H1 (cell line): ENCODE results near the gene ZNF576. TPM values are rescaled to one million over a fixed set of nuclear protein-coding genes. Genes with fewer than 3 reads are reported as not detected.
A peak's percentile ranks its signal among the peaks of the same experiment; 100 is the strongest.

ENCODE experiments used
- CTCF ChIA-PET: fragments of 300-600 bp; sonication (Branson Sonifier 250); formaldehyde crosslinking; loops from one replicate; lab custom pipeline; 2021; ENCODE audit not compliant: partially characterized antibody; lab: Charles Lee
- POLR2A ChIA-PET: fragments of 300-600 bp; sonication (Branson Sonifier 250); formaldehyde crosslinking; loops from one replicate; lab custom pipeline; 2021; ENCODE audit warnings: inconsistent platforms; ENCODE audit not compliant: partially characterized antibody; lab: Charles Lee
- DNase-seq, 2 experiments: peaks; one replicate each; pipeline versions ENCODE4 v3.0.0 to v3.0.0-alpha.2; 2010 to 2022; ENCODE audit warnings: low spot score in 2 of 2, low read depth in 1 of 2, mixed read lengths in 1 of 2
- FAIRE-seq: peaks from 2 replicates; lab custom pipeline; 2011; peaks lifted over from hg19 to GRCh38; lab: Jason Lieb, UNC
- H2AFZ ChIP-seq: 2 replicates; pipeline ENCODE4 v1.8.1; 2012; ENCODE audit warnings: low read length, inconsistent platforms
- H2AK5ac ChIP-seq: 2 replicates; pipeline ENCODE4 v1.6.1; 2013; ENCODE audit warnings: low read depth, low read length
- H2BK120ac ChIP-seq: replicated peaks from 2 replicates; pipeline ENCODE3; 2013; ENCODE audit warnings: low read depth, low read length, inconsistent platforms
- H2BK12ac ChIP-seq: 2 replicates; pipeline ENCODE4 v1.6.1; 2013; ENCODE audit warnings: low read depth, low read length
- H2BK15ac ChIP-seq: 2 replicates; pipeline ENCODE4 v1.6.1; 2013; ENCODE audit warnings: low read length
- H2BK20ac ChIP-seq: 2 replicates; pipeline ENCODE4 v1.6.1; 2013; ENCODE audit warnings: low read length
- H2BK5ac ChIP-seq: 2 replicates; pipeline ENCODE4 v1.6.1; 2013; ENCODE audit warnings: low read depth, low read length
- H3K14ac ChIP-seq: 2 replicates; pipeline ENCODE4 v1.6.1; 2013; ENCODE audit warnings: inconsistent platforms; ENCODE audit not compliant: insufficient read length
- H3K18ac ChIP-seq: 2 replicates; pipeline ENCODE4 v1.6.1; 2013; ENCODE audit warnings: low read length; ENCODE audit errors: extremely low read depth
- H3K23ac ChIP-seq: 2 replicates; pipeline ENCODE4 v1.6.1; 2013; ENCODE audit warnings: inconsistent platforms; ENCODE audit not compliant: insufficient read length
- H3K23me2 ChIP-seq: 2 replicates; pipeline ENCODE4 v1.6.1; 2013; ENCODE audit warnings: low read depth, low read length
- H3K27ac ChIP-seq: 2 replicates; pipeline ENCODE4 v1.6.1; 2011; ENCODE audit warnings: low read depth, low read length, inconsistent platforms
- H3K27me3 ChIP-seq, 4 experiments: replicated peaks in 1 of 4; 1 replicate in 1 of 4; 2 replicates in 3 of 4; pipeline versions ENCODE4 v1.6.1 to v1.8.1; 2011 to 2013; ENCODE audit warnings: low read length in 3 of 4, mild to moderate bottlenecking in 3 of 4, inconsistent platforms in 2 of 4, mixed read lengths in 2 of 4, moderate library complexity in 1 of 4; ENCODE audit not compliant: control insufficient read depth in 3 of 4, insufficient read depth in 3 of 4; ENCODE audit errors: extremely low read depth in 1 of 4
- H3K36me3 ChIP-seq, 4 experiments: 2 replicates each; pipeline versions ENCODE4 v1.6.1 to v1.8.1; 2011 to 2013; ENCODE audit warnings: mild to moderate bottlenecking in 4 of 4, low read length in 3 of 4, moderate library complexity in 2 of 4, control low read depth in 1 of 4, inconsistent platforms in 1 of 4; ENCODE audit not compliant: insufficient read depth in 4 of 4, control insufficient read depth in 2 of 4
- H3K4ac ChIP-seq: replicated peaks from 2 replicates; pipeline ENCODE3; 2013; ENCODE audit warnings: low read length, low read depth, mixed read lengths, inconsistent platforms; ENCODE audit not compliant: insufficient read length
- H3K4me1 ChIP-seq, 4 experiments: replicated peaks in 1 of 4; 1 replicate in 1 of 4; 2 replicates in 3 of 4; pipeline versions ENCODE4 v1.6.1 to v1.8.1; 2011 to 2013; ENCODE audit warnings: low read length in 3 of 4, inconsistent platforms in 2 of 4, mixed read lengths in 1 of 4; ENCODE audit not compliant: insufficient read depth in 4 of 4, control insufficient read depth in 3 of 4
- H3K4me2 ChIP-seq, 2 experiments: 2 replicates each; pipeline versions ENCODE4 v1.6.1 to v1.8.1; 2011 to 2013; ENCODE audit warnings: low read depth in 2 of 2, low read length in 2 of 2, control low read depth in 1 of 2, inconsistent platforms in 1 of 2, mild to moderate bottlenecking in 1 of 2; ENCODE audit not compliant: insufficient read depth in 1 of 2
- H3K4me3 ChIP-seq, 4 experiments: fragments of 200-600, 300-600 bp in 1 of 4; sonication (generic), shearing (Covaris generic), sonication (Bioruptor Twin) in 1 of 4; 2 replicates each; pipeline versions ENCODE4 v1.5.1 to v1.8.1; 2011 to 2016; ENCODE audit warnings: low read length in 4 of 4, low read depth in 3 of 4, control low read depth in 2 of 4, inconsistent platforms in 2 of 4, mild to moderate bottlenecking in 2 of 4, mixed read lengths in 1 of 4, moderate library complexity in 1 of 4; ENCODE audit not compliant: insufficient read depth in 2 of 4; ENCODE audit errors: extremely low read depth in 1 of 4
- H3K56ac ChIP-seq: replicated peaks from 2 replicates; pipeline ENCODE3; 2013; ENCODE audit warnings: low read depth, mild to moderate bottlenecking, mixed read lengths, low read length, inconsistent platforms; ENCODE audit not compliant: insufficient read length
- H3K79me1 ChIP-seq: 2 replicates; pipeline ENCODE4 v1.6.1; 2013; ENCODE audit warnings: low read depth, low read length, control low read depth
- H3K79me2 ChIP-seq, 2 experiments: 2 replicates each; pipeline versions ENCODE4 v1.6.1 to v1.8.1; 2012 to 2013; ENCODE audit warnings: low read length in 2 of 2, mild to moderate bottlenecking in 2 of 2, inconsistent platforms in 1 of 2; ENCODE audit not compliant: insufficient read depth in 2 of 2, control insufficient read depth in 1 of 2
- H3K9ac ChIP-seq, 4 experiments: replicated peaks in 1 of 4; 1 replicate in 1 of 4; 2 replicates in 3 of 4; pipeline versions ENCODE4 v1.6.1 to v1.8.1; 2011 to 2013; ENCODE audit warnings: low read depth in 3 of 4, low read length in 3 of 4, control low read depth in 2 of 4, mild to moderate bottlenecking in 2 of 4, moderate library complexity in 2 of 4, inconsistent platforms in 1 of 4; ENCODE audit errors: extremely low read depth in 1 of 4
- H3K9me3 ChIP-seq, 2 experiments: 2 replicates each; pipeline versions ENCODE4 v1.6.1 to v1.8.1; 2012 to 2013; ENCODE audit warnings: mild to moderate bottlenecking in 2 of 2, moderate library complexity in 2 of 2, control low read depth in 1 of 2, inconsistent platforms in 1 of 2, low read depth in 1 of 2, low read length in 1 of 2, mixed read lengths in 1 of 2; ENCODE audit not compliant: insufficient read depth in 2 of 2
- H4K20me1 ChIP-seq, 2 experiments: replicated peaks in 1 of 2; 2 replicates each; pipeline versions ENCODE3 to v1.8.1; 2011 to 2013; ENCODE audit warnings: inconsistent platforms in 2 of 2, low read length in 2 of 2, mild to moderate bottlenecking in 1 of 2; ENCODE audit not compliant: insufficient read depth in 2 of 2, control insufficient read depth in 1 of 2
- H4K5ac ChIP-seq: 2 replicates; pipeline ENCODE4 v1.6.1; 2013; ENCODE audit warnings: low read length, low read depth, mixed read lengths, inconsistent platforms; ENCODE audit not compliant: insufficient read length
- H4K8ac ChIP-seq: 2 replicates; pipeline ENCODE4 v1.8.0; 2013; ENCODE audit warnings: mild to moderate bottlenecking, moderate library complexity, low read length, inconsistent platforms; ENCODE audit not compliant: insufficient read depth; ENCODE audit errors: extremely low read depth
- H4K91ac ChIP-seq: replicated peaks from 2 replicates; pipeline ENCODE3; 2013; ENCODE audit warnings: low read length, mixed read lengths, inconsistent platforms; ENCODE audit not compliant: insufficient read length
- BCL11A ChIP-seq, 2 experiments: IDR thresholded peaks; one replicate each; pipeline ENCODE4 v1.6.1; 2011; ENCODE audit warnings: low read depth in 2 of 2, low read length in 2 of 2, mild to moderate bottlenecking in 2 of 2
- EP300 ChIP-seq, 2 experiments: IDR thresholded peaks; 1 replicate in 1 of 2; 2 replicates in 1 of 2; pipeline ENCODE4 v1.6.1; 2011 to 2012; ENCODE audit warnings: low read depth in 2 of 2, low read length in 2 of 2, mild to moderate bottlenecking in 2 of 2, borderline replicate concordance in 1 of 2, inconsistent platforms in 1 of 2, moderate library complexity in 1 of 2
- GTF2F1 ChIP-seq: IDR thresholded peaks from 2 replicates; pipeline ENCODE4 v1.6.1; 2012; ENCODE audit warnings: low read depth, low read length, improper control_type of control experiment, borderline replicate concordance
- JUND ChIP-seq: IDR thresholded peaks from 2 replicates; pipeline ENCODE4 v1.6.1; 2011; ENCODE audit warnings: mild to moderate bottlenecking, improper control_type of control experiment, low read length
- KDM4A ChIP-seq: IDR thresholded peaks from one replicate; pipeline ENCODE4 v1.7.1; 2012; ENCODE audit warnings: low read depth, mild to moderate bottlenecking, moderate library complexity, low read length, inconsistent platforms; ENCODE audit not compliant: severe bottlenecking
- NANOG ChIP-seq: IDR thresholded peaks from 2 replicates; pipeline ENCODE4 v1.6.1; 2011; ENCODE audit warnings: low read length, low read depth, mild to moderate bottlenecking, inconsistent platforms; ENCODE audit not compliant: insufficient read depth, poor library complexity, severe bottlenecking
- POLR2A ChIP-seq, 2 experiments: IDR thresholded peaks; 1 replicate in 1 of 2; 2 replicates in 1 of 2; pipeline ENCODE4 v1.6.1; 2011; ENCODE audit warnings: low read depth in 2 of 2, low read length in 2 of 2, mild to moderate bottlenecking in 2 of 2; ENCODE audit errors: control extremely low read depth in 1 of 2
- POLR2AphosphoS5 ChIP-seq: IDR thresholded peaks from 2 replicates; pipeline ENCODE4 v1.6.1; 2011; ENCODE audit warnings: low read depth, low read length
- SIN3A ChIP-seq, 2 experiments: IDR thresholded peaks in 1 of 2; conservative IDR thresholded peaks in 1 of 2; 2 replicates each; pipeline ENCODE4 v1.6.1; 2011 to 2012; ENCODE audit warnings: low read length in 2 of 2, improper control_type of control experiment in 1 of 2, low read depth in 1 of 2, mild to moderate bottlenecking in 1 of 2
- TAF7 ChIP-seq: optimal IDR thresholded peaks from 2 replicates; pipeline ENCODE3; 2011; ENCODE audit warnings: low read depth, mild to moderate bottlenecking, inconsistent platforms, low read length, moderate library complexity, borderline replicate concordance
- TEAD4 ChIP-seq: IDR thresholded peaks from 2 replicates; pipeline ENCODE4 v1.6.1; 2012; ENCODE audit warnings: low read depth, low read length, inconsistent platforms, mixed read lengths
- WGBS, 2 experiments: shearing (Covaris generic) in 1 of 2; methylation state at CpG; one replicate each; pipeline versions ENCODE4 v1.1.6 to v1.1.7; 2013 to 2015; ENCODE audit warnings: low lambda C conversion rate in 2 of 2, mixed read lengths in 2 of 2, inconsistent platforms in 1 of 2, low coverage in 1 of 2, missing lambda C conversion rate in 1 of 2; ENCODE audit not compliant: insufficient replicate concordance in 2 of 2, insufficient coverage in 1 of 2, insufficient read length in 1 of 2; ENCODE audit errors: extremely low coverage in 1 of 2, missing lambda C conversion rate in 1 of 2; 5-methylcytosine and 5-hydroxymethylcytosine counted together
- polyA plus RNA-seq, 7 experiments: library from polyadenylated mRNA; depleted of rRNA in 3 of 7; stranded (reverse) in 5 of 7; unstranded in 2 of 7; fragments of >200 nt in 5 of 7; fragments of 200-250 nt in 2 of 7; gene quantifications; 1 replicate in 5 of 7; 2 replicates in 1 of 7; 4 replicates in 1 of 7; pipeline versions ENCODE4 v1.2.1 to v1.2.3, GENCODE V29; 2011 to 2013; ENCODE audit warnings: missing spikeins in 2 of 7, mixed read lengths in 2 of 7
- total RNA-seq: library from RNA; stranded (reverse); fragmentation: NEBNext Ultra II Directional; extraction: Animal tissue kit (Norgen Biotek cat#: 25700); gene quantifications from 2 replicates; pipeline ENCODE4 v1.2.1, GENCODE V29; 2021

Gene ZNF576
- total and polyA plus RNA-seq, 2 of the 8 experiments (the other 6 are each of a cell fraction or from before 2014, with no cell fraction given) = 13.6 to 32.4 TPM

DNA sequence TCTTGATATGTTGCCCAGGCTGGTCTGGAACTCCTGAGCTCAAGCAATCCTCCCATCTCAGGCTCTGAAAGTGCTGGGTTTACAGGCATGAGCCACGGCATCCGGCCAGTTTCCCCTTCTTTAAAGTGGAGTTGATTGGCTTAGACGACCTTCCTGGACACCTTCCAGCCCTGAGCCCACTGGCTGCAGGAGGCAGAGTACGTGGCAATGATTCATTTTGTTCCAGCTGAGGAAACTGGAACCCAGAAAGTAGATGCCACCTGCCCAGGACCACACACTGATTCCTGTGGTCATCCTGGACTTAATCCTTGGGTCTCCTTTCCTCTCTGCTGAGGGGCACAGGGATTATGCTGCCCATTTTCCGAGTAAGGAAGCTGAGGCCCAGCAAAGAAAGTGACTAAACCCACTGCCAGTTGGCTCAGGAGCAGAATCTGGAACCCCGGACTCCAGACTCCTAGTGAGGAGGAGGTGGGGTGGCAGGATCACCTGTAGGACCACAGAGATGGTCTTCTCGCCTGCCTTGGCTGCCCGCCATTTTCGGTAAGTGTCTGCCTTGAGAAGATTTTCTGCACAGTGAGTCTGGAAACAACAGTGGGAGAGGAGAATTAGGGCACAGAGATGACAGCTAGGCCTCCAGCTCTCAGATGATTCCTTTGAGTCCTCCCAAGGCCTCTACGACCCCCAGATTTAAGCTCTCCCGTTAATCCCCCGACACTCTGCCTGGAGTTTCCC is 21.8 kb upstream of the ZNF576 start:
- H3K9me3 ChIP-seq = no peaks in the 10 kb centered on the region
- ChIA-PET POLR2A (interaction anchor here (0.6 to 5.2 kb wide), 10 partner anchors 8 to 41 kb away, joined by 3 to 36 read pairs (median 4); partner anchors contain the start of genes IRGQ, ZNF575 and ZNF576), CTCF (interaction anchor here (0.7 to 3.2 kb wide), 9 partner anchors 9 to 55 kb away, joined by 3 to 26 read pairs (median 4); partner anchors contain the start of gene ZNF575)
- H2BK12ac ChIP-seq = peak overlapping the region; percentile 50; the same call in 1 of the 2 replicates
- H3K27ac ChIP-seq = peak overlapping the region; percentile 48
- peak overlapping the region; percentile 46 to 84 (median 68) for H3K9ac ChIP-seq
- H3K23me2 ChIP-seq = peaks cover 12% of the 10 kb centered on the region
- no peak overlapping the region for H3K18ac ChIP-seq
- no peaks in the 10 kb centered on the region; a peak in 2 of 8 replicates for H3K36me3 ChIP-seq
- H2AFZ ChIP-seq = no peak overlapping the region
- FAIRE-seq (no peak), DNase-seq (no peak)
- H3K4me3 ChIP-seq = peak overlapping the region; percentile 66 to 89 (median 76)
- no peak overlapping the region for H3K4ac ChIP-seq
- H2BK15ac ChIP-seq = no peak overlapping the region
- H3K79me1 ChIP-seq = peaks cover 11% of the 10 kb centered on the region
- peaks cover 0 to 16% (median 10%) of the 10 kb centered on the region in 4 experiments; a peak in 6 of 7 replicates for H3K4me1 ChIP-seq
- H2AK5ac ChIP-seq = no peak overlapping the region
- H3K4me2 ChIP-seq = peak overlapping the region; percentile 79 to 82
- no peak overlapping the region for H3K14ac ChIP-seq
- WGBS, 2 experiments = 71% methylated on average over 12 of the region's 12 CpGs; no CpG with 5 or more reads in 1 of the 2 experiments
- peaks cover 0 to 4% of the 10 kb centered on the region in 2 experiments for H4K20me1 ChIP-seq
- H2BK120ac ChIP-seq = no peak overlapping the region
- H3K56ac ChIP-seq = no peak overlapping the region
- no peaks in the 10 kb centered on the region for H3K27me3 ChIP-seq
- H3K79me2 ChIP-seq = peaks cover 0 to 8% of the 10 kb centered on the region in 2 experiments; a peak in 2 of 4 replicates
- H2BK5ac ChIP-seq = no peak overlapping the region
- H4K91ac ChIP-seq = no peak overlapping the region
- H3K23ac ChIP-seq = no peak overlapping the region
- H4K8ac ChIP-seq = peak overlapping the region; percentile 76; the same call in 1 of the 2 replicates
- H2BK20ac ChIP-seq = 0 out of 2 replicates have a peak overlapping the region, but pooled peaks have one; percentile 37
- H4K5ac ChIP-seq = no peak overlapping the region
- TF ChIP-seq TEAD4 (no peak), POLR2AphosphoS5 (no peak), KDM4A (no peak), EP300 (IDR thresholded peaks at IDR 0.05; ENCODE audit: borderline replicate concordance in 1 of 2, low read depth in 2 of 2, low read length in 2 of 2) (no peak), POLR2A (IDR thresholded peaks at IDR 0.05; ENCODE audit: control extremely low read depth in 1 of 2, low read depth in 2 of 2, low read length in 2 of 2) (no peak), GTF2F1 (no peak), NANOG (no peak), BCL11A (IDR thresholded peaks at IDR 0.05; ENCODE audit: low read depth in 2 of 2, low read length in 2 of 2) (no peak), TAF7 (no peak), JUND (no peak), SIN3A (conservative IDR thresholded peaks at IDR 0.05 in 1 of 2, IDR thresholded peaks at IDR 0.05 in 1 of 2; ENCODE audit: low read depth in 1 of 2, low read length in 2 of 2) (no peak)
